Stimulated activated CD4-positive, alpha-beta T cell treated with anti-CD3 and anti-CD28 coated beads, Interleukin-15, amount 100 ng/mL, for 48 hours (primary cell): ENCODE measurements around the gene RFX2.
"Not testable (repeated sequence)": the region's sequence is repeated elsewhere in the genome, so short reads cannot be mapped to it uniquely, and the experiment has no call there.

Experiments used
- DNase-seq, 2 donors: peaks; one replicate each; pipeline ENCODE4 v3.0.0-alpha.2; 2020; ENCODE audit warnings: low read depth in 2 of 2

The RFX2 gene

DNA sequence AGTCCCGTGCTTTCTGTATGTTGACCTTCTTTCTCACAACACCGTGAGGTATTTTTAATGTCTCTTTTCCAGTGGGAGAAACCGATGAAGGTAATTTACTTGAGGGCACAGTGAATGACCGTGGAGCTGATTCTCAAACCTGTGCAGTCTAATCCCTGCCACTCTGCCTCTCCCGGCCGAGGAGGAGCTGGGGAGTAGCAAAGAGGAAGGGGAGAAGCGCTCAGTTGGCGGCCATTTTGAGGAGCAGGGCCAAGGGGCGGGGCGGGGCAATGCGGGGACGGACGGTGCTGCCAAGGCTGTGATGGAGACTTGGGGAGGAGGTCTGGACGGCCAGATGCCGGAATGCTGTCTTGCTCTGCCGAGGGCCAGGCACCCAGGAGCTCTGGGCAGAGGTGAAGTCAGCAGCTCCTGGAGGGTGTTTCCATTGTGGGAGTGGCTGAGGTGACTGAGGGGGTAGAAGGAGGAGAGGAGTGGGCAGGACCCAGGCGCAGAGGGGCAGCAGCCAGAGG, 120.0 kb downstream of the RFX2 start:
- DNase-seq: no peak

DNA sequence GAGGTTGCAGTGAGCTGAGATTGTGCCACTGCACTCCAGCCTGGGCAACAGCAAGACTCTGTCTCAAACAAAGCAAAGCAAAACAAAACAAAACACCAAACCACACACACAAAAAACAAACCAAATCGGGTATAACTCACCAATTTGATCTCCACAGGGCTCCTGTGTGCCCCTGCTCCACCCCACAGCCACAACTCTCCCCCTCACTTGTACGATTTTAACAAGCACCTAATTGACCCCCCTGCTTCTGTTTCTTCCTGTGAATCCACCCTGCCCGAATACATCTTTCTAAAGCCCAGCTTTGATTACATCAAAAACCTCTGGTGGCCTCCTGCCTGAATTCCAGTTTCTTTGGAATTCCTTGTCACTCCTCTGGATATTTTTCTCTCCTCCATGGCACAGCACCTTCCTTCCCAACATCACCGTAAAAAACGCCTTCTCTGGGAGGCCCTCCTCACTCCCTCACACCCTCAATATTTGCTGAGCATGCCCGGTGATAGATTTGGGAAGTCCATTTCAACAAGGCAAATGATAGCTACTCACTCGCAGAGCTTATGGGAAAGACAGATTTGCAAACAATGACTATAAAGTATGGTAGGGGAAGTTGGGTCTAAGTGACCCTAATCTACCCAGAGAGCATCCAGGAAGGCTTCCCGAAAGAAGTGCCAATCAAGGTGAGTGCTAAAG, 120.8 kb downstream of the RFX2 start:
- DNase-seq: no peak

DNA sequence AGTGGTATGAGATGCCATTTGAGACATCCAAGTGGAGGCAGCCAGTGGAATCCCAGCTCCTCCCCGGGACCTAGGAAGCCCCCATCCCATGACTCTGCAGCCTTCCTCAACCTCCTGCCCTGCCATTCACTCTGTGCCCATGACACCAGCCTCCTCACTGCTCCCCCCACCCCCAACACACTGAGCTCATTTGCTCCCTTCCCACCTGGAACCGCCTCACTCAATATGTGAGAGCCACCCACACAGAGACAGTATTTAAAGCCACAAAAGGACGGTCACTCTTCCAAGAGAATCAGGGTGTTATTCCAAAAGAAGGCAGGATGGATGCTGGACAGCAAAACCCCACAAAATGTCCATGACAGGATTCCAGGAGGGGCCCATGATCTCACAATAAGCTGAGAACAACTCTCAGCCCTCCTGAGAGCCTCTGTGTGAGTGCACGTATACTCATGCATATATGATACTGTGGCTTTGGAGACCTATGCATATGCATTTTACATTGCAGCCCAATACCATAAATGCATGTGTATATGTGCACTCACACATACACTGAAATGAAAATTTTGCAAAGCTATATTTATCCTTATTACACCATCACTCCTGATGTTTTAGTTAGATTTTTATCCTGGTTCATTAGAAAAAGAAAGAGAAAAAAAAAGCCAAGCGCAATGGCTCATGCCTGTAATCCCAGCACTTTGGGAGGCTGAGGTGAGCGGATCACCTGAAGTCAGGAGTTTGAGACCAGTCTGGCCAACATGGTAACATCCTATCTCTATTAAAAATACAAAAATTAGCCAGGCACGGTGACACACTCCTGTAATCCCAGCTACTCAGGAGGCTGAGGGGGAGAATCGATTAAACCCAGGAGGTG, 121.5 kb downstream of the RFX2 start:
- no peak for DNase-seq

DNA sequence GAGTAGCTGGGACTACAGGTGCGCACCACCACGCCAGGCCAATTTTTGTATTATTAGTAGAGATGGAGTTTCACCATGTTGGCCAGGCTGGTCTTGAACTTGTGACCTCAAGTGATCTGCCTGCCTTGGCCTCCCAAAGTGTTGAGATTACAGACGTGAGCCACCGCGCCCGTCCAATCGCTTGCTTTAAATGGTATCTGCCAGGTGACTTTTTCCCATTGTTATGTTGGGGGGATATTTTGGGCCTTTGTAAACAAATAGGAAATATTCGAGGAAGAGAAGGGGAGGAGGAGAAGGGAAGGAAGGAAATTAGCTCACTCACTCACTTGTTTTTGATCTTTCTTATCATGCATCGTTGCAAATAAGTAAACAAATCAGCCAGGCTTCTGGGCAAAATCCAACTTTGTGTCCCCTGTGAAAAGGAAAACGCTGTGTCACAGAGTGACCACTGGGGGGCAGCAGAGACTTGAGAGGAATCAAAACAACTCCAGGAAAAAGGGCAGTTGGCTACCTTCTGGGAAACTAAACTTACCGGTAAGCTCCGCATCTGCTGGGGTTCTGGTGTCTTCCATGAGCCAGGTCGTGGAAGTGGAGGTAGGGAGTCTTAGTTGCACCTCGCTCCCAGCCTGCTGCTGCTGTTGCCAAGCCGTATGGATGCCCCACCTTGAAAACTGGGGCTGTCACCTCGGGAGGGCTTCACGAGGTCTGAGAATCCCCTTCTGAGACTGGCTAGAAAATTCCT, 123.1 kb downstream of the RFX2 start:
- DNase-seq: peak; percentile 56 to 67

DNA sequence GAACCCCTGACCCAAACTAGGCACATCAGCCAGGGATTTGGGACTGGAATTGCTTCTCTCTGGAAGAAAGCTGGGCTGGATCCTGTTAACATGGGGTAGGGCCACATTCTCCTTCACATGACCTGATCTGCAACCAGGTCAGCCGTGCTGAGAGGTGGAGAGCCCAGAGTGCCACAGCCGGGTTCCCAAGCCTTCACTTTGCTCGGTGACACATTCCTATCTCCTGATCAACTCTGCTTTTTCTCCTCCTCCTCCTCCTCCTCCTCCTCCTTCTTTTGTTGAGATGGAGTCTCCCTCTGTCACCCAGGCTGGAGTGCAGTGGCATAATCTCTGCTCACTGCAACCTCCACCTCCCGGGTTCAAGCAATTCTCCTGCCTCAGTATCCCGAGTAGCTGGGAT, 124.5 kb downstream of the RFX2 start:
- DNase-seq: not testable (repeated sequence)

DNA sequence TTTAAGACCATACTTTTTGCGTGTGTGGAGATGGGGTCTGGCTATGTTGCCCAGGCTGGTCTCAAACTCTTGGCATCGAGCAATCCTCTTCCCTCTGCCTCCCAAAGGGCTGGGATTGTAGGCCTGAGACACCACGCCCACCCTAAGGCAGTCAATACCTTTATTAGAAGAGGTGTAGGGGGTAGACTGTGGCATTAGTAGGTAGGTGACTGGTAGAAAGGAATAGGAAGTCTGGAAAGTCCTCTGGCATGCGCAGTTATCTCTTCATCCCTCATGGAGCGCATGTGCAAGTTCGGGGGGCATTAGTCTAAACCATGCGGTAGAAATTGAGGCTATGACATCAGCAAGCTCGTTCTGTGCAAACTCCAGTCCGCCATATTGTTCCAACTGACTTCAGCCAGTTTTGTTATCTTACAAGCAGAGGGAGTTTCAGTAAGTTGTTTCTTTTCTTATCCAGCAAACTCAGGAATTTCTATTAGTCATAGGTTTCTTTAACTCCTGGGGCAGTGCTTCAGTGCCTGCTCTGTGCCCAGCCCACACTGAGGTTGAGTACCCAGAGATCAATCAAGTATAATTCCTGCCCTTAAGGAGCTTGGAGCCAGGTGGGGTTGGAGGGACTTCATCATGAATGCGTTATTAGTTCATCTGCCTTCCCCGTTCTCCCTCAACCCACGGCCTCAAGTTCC, 125.1 kb downstream of the RFX2 start:
- no peak for DNase-seq

DNA sequence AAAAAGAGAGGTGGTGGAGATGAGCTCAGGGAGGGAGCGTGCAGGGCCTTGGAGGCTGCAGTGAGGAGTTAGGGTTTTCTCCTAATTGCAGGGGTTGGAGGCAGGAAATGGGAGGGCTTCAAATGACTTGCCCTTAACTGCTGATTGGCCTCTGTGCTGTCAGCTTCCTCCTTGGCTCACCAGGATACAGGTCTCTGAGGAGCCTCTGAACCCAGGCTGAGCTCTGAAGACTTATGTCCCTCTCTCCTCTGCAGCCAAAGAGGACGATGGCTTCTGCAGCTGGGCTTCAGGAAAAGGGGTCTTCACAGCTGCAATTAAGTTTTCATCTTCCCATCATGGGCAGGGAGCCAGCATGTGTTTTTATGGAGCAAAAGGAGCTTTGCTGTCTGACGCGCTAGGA, 125.7 kb downstream of the RFX2 start:
- no peak for DNase-seq

DNA sequence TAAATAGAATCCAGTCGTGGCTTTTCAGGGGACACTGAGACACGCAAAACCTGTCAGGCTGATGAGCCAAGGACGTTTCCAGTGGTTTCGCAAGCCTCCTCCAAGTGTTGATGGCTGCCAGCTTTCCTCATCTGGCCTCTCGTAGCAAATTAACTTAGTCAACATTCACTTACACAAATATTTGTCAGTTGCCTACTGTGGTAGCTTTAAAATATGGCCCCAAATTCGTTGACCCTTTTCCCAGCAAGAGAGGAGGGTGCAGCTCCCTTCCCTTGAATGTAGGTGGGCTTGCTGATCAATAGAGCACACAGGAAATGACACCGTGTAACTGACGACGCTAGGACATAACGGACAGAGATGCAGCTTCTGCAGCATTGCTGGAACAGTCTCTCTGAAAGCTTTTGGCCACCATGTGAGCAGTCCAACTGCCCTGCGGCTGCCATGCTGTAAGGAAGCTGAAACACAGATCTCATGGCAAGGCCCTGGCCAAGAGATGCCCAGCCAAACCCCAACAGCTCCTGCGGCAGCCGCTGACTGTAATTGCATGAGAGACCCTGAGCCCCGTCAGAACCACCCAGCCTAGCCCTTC, 126.8 kb downstream of the RFX2 start:
- no peak for DNase-seq

DNA sequence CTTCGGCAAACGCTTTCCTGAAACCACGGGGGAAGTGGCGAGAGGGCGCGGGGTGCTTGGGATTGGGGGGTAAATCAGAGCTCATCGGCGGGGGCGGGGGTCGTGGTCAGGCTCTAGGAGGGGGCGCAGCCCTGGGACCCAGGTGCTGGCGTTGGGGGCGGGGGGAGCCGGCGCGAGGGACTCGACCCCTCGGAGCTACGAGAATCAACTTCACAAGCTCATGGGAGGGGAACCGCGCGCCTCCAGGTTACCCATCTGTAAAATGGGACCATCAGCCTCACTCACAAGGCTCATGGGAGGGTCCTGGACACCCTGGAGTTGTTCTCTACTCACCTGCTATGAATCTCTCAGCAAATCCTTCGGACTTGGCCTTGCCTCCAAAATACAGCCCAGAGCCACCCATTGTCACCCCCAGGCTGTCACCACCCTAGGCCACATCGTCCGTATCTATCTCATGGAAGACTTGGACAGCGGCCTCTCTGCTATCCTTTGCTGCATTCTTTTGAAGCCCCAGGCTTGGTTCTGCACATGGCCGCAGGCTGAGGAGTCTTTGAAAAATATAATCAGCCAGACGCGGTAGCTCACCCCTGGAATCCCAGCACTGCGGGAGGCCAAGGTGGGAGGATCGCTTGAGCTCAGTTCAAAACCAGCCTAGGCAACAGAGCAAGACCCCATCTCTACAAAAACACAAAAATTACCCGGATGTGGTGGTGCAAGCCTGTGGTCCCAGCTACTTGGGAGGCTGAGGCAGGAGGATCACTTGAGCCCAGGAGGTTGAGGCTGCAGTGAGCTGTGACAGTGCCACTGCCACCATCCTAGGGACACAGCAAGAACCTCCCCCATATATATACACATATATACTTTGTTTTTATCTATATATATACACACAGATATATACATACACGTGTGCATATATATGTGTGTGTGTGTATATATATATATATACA, 131.4 kb downstream of the RFX2 start:
- DNase-seq: no peak

DNA sequence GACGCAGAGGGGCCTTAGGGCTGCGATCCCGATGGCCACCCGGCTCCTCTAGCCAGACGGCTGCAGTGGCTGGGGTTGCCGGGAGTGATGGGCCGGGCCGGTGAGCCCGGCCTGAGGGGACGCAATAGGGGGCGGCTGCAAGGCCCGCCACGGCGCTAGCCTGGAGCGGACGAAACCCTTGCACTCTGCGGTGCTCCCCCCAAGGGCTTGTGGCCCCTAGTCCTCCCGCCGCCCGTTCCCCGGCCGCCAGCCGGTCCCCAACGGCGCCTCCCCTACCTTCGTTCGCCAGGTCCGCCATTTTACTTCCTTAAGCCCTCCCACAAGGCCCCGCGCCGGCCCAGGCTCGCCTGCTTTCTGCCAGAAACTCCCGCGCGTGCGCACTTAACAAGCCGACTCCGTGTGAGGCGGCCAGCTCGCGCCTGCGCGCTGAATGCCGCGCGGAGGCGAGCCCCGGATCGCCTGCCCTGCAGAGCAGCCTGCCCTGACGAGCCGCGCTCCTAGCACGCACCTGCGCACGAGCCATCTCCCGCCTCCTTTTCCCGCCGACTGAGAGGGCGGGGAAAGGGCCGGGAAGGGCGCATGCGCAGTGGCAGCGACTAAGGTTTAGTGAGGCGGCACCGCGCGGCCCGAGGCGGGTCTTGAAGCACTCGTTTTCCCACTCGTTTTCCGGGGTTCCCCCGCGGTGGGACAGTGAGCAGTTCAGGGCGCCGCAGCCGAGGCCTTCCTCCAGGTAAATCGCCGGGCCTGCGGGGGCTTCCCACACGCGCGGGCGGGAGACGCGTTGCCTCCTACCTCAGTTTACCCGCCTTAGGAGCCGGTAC, 132.3 kb downstream of the RFX2 start, which contains the start of gene RANBP3:
TSS of gene RANBP3 (minus strand) at position 356 of the 821 bp plus-strand sequence. CDS start at position 298, 58 bp downstream.
- peak; percentile 95 to 99 for DNase-seq

DNA sequence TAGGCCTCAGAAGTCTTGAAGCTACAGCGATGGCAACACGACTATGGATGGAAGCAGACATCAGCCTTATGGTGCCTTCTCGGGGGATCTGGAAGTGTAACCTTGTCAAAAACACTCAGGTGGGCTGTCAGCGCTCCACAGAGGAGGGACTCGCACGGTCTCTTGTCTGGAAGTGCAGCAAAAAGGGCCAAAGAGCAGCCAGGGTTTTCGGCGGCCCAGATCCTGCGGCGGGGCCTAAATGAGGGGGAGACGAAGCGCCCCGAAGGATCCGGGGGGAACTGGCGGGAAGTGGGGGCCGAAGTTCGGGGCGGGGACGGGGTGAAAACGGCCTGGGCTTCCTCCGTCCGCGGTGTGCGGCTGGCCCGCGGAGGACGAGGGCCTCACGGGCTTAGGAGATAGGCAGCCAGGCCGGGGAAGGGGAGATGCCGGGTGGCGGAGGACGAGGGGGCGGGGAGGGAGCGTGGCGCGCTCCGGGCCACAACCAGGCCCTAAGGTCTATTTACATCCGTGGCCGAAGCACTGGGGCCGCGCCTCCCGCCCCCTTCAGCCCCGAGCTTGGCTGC, 133.0 kb downstream of the RFX2 start:
- no peak for DNase-seq

DNA sequence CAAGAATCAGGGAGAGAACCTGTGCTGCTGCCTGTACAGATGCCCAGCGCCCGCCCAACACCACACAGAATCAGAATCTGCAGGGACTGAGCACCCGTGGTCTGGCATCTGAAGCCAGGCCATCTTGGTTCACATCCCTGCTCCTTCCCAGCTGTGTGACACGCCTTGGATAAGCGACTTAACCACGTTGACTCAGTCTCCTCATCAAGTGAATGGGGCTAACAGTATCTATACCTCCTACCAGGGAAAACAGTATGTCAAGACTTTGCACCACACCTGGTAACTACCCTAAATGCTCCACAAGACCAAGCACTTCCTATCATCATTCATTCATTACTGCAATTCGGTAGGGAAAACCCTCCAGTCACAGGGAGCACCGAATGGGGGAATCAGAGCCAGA, 133.5 kb downstream of the RFX2 start:
- no peak for DNase-seq

DNA sequence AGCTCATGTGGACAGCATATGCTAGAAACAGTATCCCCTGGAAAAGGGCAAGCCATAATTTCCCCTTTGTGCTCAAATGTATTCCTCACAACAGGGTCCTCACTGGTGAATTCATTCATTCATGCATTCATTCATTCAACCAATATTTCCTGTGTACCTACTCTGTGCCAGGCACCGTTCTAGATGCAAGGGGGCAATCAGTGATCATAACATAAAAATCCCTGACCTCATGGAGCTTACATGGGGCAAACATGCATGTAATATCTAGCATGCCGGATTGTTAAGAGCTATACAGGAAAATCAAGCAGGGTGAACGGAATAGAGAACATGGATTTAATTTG, 134.9 kb downstream of the RFX2 start:
- no peak for DNase-seq

DNA sequence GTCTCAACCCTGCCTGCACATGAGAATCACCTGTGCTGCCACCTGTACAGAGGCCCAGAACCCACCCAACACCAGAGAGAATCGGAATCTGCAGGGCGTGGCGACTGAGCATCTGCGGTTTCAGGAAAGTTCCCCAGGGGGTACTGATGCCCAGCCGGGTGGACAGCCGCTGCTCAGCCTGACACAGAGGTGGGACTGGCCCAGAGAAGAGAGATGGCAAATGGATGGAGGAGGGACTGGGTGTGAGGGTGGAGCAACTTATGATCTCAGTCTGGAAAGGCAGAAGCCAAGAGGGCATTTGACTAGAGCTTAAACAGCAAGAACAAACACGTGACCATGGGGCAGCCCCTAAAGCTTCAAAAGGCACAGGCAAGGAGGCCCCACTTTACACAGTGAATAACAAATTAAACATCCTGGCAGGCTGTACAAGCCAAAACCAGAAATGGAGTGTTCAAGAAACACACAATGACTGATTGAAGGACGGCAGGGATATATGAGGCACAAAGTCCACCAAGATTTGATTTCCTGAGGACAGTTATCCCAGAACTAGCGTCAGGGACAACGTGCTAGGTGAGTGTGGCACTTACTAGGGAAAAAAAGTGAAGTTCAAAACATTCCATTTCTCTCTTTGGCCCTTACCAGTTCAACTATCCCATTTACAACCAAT, 135.4 kb downstream of the RFX2 start:
- peak in 1 of 2 donors; percentile 33 for DNase-seq

DNA sequence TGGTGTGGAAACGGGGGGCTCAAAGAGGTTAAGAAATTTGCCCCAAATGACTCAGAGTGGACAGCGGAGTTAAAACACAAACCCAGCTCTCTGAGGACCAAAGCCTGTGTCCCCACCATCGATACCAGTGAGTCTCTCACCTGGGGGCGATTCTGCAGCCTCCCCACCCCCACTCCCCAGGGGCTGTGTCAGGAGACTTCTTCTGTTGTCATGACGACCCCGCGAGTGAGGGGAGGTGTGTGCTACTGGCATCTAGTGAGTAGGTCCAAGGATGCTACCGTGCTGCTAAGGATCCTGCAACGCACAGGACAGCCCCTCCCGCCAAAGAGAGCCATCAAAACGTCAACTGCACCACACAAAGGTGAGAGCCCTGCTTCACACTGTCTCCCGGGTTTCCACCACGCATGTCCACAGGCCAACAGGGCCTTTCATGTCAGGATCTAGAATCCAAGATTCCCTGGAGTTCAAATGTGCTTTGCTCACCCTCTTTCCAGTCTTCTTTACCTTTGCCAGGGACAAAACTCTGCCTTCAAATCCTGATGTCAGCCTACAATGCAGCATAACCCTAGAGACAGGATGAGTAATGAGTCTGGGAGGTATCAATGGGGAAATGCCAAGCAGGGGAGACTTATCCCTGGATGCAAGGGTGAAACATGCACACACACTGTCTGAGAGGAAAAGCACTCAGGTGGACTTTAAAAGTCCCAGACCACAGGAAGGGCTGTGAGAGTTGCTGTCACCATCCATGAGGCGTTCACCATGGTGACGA, 136.2 kb downstream of the RFX2 start:
- no peak for DNase-seq

DNA sequence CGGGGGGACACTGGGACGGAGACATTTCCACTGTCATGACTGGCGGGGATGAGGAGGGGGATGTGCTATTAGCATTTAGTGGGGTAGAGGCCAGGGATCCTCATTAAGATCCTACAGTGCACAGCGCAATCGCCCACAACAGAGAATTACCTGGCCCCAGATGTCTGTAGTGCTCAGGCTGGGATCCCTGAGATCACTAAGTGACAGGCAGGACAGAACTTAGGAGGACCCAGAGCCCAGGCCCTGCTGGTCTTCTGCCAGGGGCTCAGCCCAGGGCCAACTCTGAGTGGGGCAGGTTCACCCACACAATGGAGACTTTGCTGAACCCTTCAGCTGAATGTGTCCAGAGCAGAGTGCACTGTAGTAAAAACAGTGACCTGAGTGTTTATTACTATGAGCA, 136.9 kb downstream of the RFX2 start:
- DNase-seq: no peak

DNA sequence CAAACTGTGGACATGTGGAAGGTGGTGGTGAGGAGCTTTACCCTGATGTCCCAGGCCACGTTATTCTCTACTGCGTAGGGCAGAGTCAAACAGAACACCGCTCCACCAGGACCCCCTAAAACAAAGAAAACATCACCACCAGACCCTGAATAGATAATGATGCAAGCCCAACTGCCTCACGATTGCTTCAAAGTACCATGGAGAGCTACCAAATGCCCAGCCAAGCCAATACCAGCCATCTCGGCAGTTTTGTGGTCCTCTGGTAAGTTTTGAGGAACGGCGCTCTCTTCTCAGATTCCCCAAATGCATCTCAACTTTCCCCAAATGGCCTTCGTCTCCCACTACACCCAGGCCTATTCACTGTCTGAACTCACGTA, 138.0 kb downstream of the RFX2 start:
- no peak for DNase-seq
